ENCODE data around the gene SLC12A8.
"Not testable (repeated sequence)": the region's sequence is repeated elsewhere in the genome, so short reads cannot be mapped to it uniquely, and the experiment has no call there.

Gene SLC12A8

DNA sequence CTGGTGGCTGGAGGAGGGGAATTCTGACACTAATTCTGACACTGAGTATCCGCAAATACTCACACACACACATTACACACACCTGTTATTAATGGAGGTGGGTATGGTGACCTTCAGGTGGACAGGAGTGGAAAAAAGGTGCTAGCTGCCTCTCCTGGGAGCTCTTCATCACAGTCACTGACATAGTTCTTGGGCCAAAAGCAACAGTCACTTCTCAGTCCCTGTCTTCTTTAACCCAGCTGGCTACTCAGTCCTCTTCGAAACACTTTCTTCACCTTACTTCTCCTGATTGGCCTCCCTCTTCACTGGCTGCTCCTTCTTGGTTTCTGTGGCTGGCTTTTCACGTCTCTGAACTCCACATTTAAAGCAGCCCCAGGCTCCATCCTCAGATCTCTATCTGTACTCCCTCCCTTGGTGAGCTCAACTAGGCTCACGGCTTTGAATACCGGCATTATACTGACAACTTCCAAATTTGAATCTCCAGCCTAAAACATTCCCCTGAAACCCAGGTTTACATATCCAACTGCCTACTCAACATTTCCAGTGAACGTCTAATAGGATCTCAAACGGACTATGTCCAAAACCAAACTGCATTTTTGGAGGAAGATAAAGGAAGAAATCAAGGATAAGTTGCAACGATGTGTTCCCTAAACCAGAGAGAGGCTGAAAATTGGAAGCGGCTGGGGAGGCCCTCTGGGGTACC, 103.6 kb downstream of the SLC12A8 start:
- DNase-seq, result no peak

DNA sequence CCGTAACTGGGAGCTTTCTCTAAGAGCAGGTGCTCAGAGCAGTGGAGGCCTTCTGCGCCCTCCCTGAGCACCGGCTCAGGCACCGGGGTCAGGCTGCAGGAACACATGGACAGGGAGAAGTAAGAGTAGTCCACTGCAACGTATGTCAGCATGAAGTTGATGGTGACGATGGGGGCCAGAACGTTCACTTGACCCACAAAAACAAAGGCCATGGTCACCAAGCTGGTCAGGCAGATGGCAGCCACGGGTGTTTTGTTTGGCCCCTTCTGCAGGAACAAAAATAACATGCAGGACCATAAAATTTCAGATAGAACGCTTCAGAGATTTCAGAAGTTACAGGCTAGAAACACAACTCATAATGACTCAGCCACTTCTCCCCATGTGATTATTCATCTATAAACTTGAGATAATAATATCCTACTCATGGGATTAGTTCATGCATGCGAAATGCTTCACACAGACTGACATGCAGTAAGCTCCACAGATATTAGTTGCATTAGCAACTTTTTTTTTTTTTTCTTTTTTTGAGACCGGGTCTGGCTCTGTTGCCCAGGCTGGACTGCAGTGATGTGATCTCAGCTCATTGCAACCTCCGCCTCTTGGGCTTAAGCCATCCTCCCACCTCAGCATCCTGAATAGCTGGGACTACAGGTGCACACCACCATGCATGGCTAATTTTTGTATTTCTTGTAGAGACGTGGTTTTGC, 104.5 kb downstream of the SLC12A8 start:
- peak; percentile 70 for DNase-seq

GRCh38 chr3:125107363-125107762, 105.2 kb downstream of the SLC12A8 start:
- no peak for DNase-seq

GRCh38 chr3:125105116-125105515, 107.4 kb downstream of the SLC12A8 start:
- no peak for DNase-seq

DNA sequence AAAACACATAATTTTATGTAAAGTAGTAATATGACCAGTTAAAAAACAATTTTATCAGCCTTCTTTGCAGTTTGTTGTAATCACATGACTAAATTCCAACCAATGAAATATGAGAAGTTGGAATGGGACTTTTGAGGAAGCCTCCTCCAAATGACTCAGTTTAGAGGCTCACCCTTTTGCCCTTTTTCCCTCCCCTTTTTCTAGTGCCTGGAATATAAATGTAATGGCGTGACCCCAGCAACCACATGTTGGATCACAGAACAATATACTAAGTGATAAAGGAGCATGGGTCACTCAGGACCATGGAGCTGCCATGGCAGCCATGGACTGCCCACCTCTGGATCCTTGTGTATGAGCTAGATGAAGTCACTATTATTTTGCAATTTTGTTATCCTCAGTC, 107.9 kb downstream of the SLC12A8 start:
- DNase-seq, result no peak

DNA sequence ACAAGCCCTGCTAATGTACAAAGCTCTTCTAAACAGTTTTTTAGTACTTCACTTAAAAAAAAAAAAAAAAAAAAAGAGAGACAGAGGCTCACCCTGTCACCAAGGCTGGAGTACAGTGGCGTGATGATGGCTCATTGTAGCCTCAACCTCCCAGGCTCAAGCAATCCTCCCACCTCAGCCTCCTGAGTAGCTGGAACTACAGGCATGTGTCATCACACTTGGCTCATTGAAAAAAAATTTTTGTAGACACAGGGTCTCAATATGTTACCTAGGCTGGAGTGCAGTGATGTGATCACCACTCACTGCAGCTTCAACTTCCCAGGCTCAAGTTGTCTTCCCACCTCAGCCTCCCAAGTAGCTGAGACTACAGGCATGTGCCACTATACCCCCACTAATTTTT, 109.1 kb downstream of the SLC12A8 start:
- DNase-seq, result no peak

- no peak for DNase-seq
These were observed 110.1 kb downstream of the SLC12A8 start for GRCh38 chr3:125102470-125102869.

GRCh38 chr3:125098611-125099291, 113.8 kb downstream of the SLC12A8 start:
- no peak for DNase-seq

- DNase-seq, result no peak
These were observed 121.9 kb downstream of the SLC12A8 start for GRCh38 chr3:125090649-125091048.

DNA sequence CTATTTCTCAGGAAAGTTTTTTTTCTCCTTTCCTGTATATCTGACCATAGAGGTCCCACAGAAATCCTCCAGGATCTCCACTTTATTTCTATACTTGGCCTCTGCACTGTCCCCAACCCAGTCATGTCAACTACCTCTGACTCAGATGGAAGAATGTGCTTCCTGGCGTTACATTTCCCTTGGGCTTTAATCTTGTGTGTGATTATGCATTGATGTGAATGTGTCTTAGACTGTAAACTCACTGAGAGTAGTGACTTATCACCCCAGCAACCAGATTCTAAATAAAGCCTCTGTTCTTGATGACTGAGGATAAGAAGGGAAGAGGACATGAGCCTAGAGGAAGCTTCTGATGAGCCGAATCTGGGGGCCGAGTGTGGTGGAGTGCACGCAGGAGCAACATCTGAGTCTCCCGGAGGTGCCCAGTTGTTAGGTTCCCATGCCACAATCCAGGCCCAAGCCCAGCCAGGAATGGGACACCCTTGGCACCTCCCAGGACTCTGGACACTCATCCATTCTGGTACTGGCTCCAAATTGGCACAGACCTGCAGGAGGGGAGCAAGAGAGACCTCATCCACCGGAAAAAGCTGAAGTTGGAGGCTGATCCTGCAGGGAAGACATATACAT, 124.7 kb downstream of the SLC12A8 start:
- DNase-seq, result no peak

- DNase-seq, result no peak
These were observed 127.4 kb downstream of the SLC12A8 start for GRCh38 chr3:125085166-125085565.

DNA sequence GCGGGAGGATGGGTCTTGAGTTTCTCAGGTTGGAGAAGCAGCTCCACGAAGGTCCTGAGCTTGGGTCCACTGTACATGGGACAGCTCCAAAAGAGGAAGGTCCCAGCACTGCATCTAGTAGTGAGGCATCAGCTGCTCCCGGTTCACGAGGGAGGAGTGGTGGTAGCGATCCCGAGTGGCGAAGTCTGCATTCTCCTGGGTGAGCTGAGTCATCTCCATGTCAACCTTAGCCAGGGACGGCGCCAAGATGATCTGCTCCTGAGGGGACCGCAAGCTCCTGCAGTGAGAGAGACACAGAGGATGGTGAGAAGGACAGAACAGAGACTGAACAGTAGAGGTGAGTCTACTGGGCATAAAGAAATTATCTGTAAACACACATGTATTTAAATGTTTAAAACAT, 128.8 kb downstream of the SLC12A8 start:
- DNase-seq, result no peak

DNA sequence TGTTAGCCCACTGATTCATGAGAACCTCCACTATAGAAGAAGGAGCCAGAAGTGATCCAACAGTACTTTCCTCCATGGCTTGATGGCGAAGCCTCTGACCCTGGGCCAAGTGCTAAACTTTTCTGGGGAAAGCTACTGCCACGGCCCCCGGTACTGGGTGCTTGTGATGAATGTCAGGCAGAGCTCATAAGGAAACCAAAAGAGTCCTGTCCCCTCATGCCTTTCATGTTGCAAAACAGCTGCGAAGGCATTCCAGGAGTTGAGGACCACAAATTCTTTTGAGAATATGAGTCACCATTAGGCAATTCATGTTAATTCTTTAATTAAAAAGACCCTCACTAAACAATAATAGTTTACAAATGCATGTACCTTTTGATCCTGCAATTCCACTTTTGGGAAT, 130.2 kb downstream of the SLC12A8 start:
- not testable (repeated sequence) for DNase-seq

- no peak for DNase-seq
These were observed 132.5 kb downstream of the SLC12A8 start for GRCh38 chr3:125080077-125080476.

DNA sequence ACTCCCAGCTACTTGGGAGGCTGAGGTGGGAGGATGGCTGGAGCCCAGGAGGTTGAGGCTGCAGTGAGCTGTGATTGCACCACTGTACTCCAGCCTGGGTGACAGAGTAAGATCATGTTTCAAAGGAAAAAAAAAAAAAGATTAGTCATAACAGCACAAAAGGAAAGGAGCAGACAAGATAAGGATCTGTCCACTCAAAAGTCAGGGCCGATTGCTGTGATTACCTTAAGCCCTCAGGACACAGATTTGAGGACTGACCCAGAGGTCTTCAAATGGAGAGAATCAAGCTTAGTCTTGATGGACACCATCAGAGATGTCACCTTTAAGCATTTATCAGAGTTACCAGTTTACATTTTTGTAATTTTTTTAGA, 132.9 kb downstream of the SLC12A8 start:
- DNase-seq, result no peak

GRCh38 chr3:125078951-125079674, 133.4 kb downstream of the SLC12A8 start:
- no peak for DNase-seq

DNA sequence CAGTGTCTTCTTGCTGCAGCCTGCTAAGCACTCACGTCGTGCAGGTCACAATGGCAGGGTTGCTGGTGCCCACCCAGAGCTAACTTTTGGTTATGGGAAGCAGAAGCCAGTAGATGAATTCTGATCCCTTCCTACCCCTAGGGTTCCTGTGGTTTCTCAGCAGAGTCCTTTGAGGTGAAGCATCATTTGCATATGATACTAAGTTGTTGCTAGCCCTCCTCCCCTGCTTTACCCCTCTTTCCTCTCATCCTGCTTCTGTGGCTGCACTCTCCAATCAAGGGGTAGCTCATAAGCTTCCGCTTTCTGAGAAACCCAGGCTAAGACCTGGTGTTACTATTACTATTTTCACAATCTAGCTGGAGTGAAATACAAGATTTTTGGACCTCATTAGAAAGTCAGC, 134.7 kb downstream of the SLC12A8 start:
- DNase-seq, result no peak

DNA sequence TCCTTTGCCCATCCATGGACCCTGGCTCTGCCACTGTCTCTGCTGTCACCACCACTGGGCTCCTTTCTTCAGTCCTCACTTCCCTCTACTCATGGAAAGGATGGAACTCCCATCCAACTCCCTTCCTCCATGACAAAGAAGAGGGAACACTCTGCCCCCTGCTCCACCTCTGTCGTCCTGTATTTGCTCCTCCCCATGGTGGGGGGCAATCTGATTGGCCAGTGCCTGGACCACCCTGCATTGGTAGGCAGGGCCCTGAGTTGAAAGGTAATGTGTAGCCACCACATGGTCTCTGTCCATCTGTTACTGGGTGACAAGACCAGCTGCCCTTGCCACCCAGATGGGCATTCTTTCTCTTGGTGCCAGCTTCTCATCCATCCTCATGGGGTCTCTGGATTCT, 136.1 kb downstream of the SLC12A8 start:
- no peak for DNase-seq

DNA sequence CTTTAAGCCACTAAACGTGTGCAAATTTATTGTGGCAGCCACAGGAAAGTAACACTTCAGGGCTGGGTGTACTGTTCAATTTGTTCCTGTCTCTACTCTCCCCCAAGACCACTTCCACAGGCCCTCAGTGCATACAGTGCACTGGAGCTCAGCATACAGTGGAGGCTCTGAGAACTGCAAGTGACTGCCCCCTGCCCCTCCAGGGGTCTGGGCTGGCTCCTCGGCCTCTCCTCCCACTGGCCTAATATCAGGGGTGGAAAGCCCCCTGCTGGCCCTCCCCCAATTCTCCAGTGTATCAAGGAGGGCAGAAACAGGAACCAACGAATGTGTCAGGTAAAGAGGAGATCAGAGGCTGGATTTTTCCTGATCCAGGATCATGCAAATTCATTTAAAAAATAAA, 136.8 kb downstream of the SLC12A8 start:
- no peak for DNase-seq

DNA sequence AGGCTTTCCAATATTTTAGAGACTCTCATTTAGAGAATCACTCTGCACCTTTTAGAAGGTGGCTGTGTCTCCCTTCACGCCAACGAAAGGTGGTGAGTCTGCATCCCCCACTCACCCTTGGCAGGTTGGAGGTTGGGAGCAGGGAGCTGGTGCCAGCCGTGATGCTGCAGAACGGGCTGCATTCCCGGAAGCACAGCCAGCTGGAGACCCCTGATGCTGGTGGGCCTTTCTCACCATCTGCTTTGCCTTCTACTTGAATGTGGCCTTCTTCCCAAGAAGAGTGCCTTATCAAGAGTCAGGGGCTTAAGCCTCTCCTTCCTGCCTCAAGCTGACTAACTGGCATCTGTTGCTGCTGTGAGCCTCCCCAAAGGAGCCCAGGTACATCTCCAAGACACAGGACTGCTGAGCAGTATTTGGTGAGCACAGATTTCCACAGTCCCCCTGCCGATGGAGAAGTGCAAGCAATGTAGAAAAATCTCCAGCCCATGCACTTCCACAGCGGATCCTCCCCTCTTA, 139.1 kb downstream of the SLC12A8 start:
- DNase-seq, result no peak

GRCh38 chr3:125072749-125073389, 139.7 kb downstream of the SLC12A8 start:
- no peak for DNase-seq

DNA sequence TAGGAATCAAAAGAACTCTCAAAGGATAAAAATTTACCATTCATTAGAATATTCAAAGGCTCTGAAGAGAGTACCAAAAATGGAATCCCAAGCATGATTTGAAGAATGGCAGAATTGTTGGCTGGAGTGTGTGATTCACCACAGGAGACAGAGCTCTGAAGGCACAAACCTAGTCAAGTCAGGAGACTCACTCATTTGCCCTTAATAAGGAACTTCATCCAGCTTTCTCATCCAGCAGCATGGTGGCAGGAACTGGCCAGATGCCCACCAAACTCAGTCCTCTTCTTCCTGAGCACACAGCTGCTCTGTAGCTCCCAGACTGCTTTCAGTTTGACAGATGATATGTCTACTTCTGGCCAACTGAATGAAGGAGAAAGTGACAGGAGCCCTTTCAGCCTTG, 140.2 kb downstream of the SLC12A8 start:
- no peak for DNase-seq
